SK-N-SH treated with all-trans-retinoic acid at 6 μM for 48 hours (cell line): Measurements from ENCODE around the gene REN.

Source experiments
- CSRNP3 ChIP-seq: fragments of 250-450 bp; sonication (Bioruptor Pico); IDR thresholded peaks from 2 replicates; pipeline ENCODE4 v1.5.1; 2021; ENCODE audit warnings: mild to moderate bottlenecking, moderate library complexity
- GLIS3 ChIP-seq: fragments of 250-450 bp; sonication (Bioruptor Pico); IDR thresholded peaks from 2 replicates; pipeline ENCODE4 v1.5.0; 2020; ENCODE audit warnings: mild to moderate bottlenecking, moderate library complexity
- RARB ChIP-seq: fragments of 250-450 bp; sonication (Bioruptor Pico); IDR thresholded peaks from 2 replicates; pipeline ENCODE4 v1.8.0; 2021; ENCODE audit warnings: mild to moderate bottlenecking, moderate library complexity
- TCF4 ChIP-seq: fragments of 250-450 bp; sonication (Bioruptor Pico); IDR thresholded peaks from 2 replicates; pipeline ENCODE4 v1.8.0; 2021; ENCODE audit warnings: mild to moderate bottlenecking, moderate library complexity, borderline replicate concordance
- TOX ChIP-seq: fragments of 250-450 bp; sonication (Bioruptor Pico); IDR thresholded peaks from 2 replicates; pipeline ENCODE4 v1.8.0; 2021; ENCODE audit warnings: mild to moderate bottlenecking, moderate library complexity, borderline replicate concordance
- ZNF565 ChIP-seq: fragments of 450-650 bp; formaldehyde crosslinking; conservative IDR thresholded peaks from 2 replicates; pipeline ENCODE4 v1.5.0; 2020; ENCODE audit warnings: low read depth, mild to moderate bottlenecking, moderate library complexity
- ZNF70 ChIP-seq: fragments of 450-650 bp; formaldehyde crosslinking; IDR thresholded peaks from 2 replicates; pipeline ENCODE4 v1.5.0; 2020; ENCODE audit warnings: mild to moderate bottlenecking, moderate library complexity
- TF ChIP-seq, protein P1 (sequence below): fragments of 250-450 bp; sonication (Bioruptor Pico); IDR thresholded peaks from 2 replicates; pipeline ENCODE4 v1.5.1; 2020; ENCODE audit warnings: low read depth, mild to moderate bottlenecking, moderate library complexity
- TF ChIP-seq, protein P2 (sequence below): fragments of 250-450 bp; sonication (Bioruptor Pico); IDR thresholded peaks from 2 replicates; pipeline ENCODE4 v1.8.0; 2020; ENCODE audit warnings: mild to moderate bottlenecking, moderate library complexity, borderline replicate concordance

DNA sequence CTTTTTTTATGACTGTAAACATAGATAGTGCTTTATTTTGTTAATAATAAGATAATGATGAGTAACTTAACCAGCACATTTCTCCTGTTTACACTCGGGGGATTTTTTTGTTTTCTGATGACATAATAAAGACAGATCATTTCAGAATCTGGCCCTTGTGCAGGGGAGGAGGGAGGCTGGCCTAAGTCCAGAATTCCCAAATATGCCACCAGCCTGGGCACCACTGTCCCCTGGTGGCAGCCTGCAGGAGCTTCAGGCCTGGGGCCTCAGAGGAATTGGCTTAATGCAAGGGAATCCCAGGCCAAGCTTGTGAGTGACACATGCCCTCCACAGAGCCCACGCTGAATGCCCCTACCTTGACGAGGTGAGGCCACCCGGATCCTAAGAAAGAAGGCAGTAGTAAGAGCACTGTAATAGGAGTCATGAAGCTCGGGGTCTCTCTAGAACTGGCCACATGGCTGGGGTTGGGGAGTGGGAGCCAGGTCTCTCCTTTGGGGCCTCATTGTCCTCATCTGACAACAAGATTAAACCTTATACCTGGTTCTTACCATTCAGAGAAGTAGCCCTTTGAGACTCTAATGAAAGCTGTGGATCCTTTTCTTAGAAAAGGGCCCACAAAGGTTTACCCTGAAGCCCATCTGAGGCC is 38.4 kb downstream of the REN start:
- TF ChIP-seq GLIS3 (CRISPR knock-in tag) = no peak
- TF ChIP-seq TOX (CRISPR knock-in tag) = no peak
- TF ChIP-seq TCF4 (CRISPR knock-in tag) = no peak
- no peak for TF ChIP-seq CSRNP3 (CRISPR knock-in tag)
- TF ChIP-seq RARB (CRISPR knock-in tag) = no peak
- TF ChIP-seq, protein P1, sequence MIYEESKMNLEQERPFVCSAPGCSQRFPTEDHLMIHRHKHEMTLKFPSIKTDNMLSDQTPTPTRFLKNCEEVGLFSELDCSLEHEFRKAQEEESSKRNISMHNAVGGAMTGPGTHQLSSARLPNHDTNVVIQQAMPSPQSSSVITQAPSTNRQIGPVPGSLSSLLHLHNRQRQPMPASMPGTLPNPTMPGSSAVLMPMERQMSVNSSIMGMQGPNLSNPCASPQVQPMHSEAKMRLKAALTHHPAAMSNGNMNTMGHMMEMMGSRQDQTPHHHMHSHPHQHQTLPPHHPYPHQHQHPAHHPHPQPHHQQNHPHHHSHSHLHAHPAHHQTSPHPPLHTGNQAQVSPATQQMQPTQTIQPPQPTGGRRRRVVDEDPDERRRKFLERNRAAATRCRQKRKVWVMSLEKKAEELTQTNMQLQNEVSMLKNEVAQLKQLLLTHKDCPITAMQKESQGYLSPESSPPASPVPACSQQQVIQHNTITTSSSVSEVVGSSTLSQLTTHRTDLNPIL (CRISPR knock-in tag) = no peak
- TF ChIP-seq, protein P2, sequence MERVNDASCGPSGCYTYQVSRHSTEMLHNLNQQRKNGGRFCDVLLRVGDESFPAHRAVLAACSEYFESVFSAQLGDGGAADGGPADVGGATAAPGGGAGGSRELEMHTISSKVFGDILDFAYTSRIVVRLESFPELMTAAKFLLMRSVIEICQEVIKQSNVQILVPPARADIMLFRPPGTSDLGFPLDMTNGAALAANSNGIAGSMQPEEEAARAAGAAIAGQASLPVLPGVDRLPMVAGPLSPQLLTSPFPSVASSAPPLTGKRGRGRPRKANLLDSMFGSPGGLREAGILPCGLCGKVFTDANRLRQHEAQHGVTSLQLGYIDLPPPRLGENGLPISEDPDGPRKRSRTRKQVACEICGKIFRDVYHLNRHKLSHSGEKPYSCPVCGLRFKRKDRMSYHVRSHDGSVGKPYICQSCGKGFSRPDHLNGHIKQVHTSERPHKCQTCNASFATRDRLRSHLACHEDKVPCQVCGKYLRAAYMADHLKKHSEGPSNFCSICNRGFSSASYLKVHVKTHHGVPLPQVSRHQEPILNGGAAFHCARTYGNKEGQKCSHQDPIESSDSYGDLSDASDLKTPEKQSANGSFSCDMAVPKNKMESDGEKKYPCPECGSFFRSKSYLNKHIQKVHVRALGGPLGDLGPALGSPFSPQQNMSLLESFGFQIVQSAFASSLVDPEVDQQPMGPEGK = no peak
- TF ChIP-seq ZNF70 (CRISPR knock-in tag) = no peak
- TF ChIP-seq ZNF565 (CRISPR knock-in tag) = no peak
